ENCODE measurements around the gene TTN. TPM values are rescaled to one million over a fixed set of nuclear protein-coding genes. Genes with fewer than 3 reads are reported as not detected.

Gene TTN
- total and polyA plus RNA-seq, 8 donors: 1.4 to 27.5 (median 2.2) TPM

GRCh38 chr2:178723786-178724346, 83.4 kb downstream of the TTN start:
- no peak for DNase-seq
- H3K27me3 ChIP-seq: no peaks in the 10 kb centered on the region
- intact Hi-C loops (cut with DNase I): no loop called here
- ATAC-seq: no peak
- H3K9me3 ChIP-seq: no peaks in the 10 kb centered on the region
- TF ChIP-seq, protein P1, sequence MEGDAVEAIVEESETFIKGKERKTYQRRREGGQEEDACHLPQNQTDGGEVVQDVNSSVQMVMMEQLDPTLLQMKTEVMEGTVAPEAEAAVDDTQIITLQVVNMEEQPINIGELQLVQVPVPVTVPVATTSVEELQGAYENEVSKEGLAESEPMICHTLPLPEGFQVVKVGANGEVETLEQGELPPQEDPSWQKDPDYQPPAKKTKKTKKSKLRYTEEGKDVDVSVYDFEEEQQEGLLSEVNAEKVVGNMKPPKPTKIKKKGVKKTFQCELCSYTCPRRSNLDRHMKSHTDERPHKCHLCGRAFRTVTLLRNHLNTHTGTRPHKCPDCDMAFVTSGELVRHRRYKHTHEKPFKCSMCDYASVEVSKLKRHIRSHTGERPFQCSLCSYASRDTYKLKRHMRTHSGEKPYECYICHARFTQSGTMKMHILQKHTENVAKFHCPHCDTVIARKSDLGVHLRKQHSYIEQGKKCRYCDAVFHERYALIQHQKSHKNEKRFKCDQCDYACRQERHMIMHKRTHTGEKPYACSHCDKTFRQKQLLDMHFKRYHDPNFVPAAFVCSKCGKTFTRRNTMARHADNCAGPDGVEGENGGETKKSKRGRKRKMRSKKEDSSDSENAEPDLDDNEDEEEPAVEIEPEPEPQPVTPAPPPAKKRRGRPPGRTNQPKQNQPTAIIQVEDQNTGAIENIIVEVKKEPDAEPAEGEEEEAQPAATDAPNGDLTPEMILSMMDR (IDR thresholded peaks at IDR 0.05): no peak
- no peak overlapping the region for H3K4me3 ChIP-seq
- H3K36me3 ChIP-seq: no peaks in the 10 kb centered on the region
- no peak overlapping the region for H3K27ac ChIP-seq
- H3K4me1 ChIP-seq: no peaks in the 10 kb centered on the region

GRCh38 chr2:178722296-178722695, 84.9 kb downstream of the TTN start:
- Histone ChIP-seq H3K4me3 (no peak overlapping the region), H3K4me1 (no peaks in the 10 kb centered on the region), H3K9me3 (no peaks in the 10 kb centered on the region), H3K36me3 (peaks cover 0 to 4% of the 10 kb centered on the region in 2 donors), H3K27ac (no peak overlapping the region), H3K27me3 (no peaks in the 10 kb centered on the region)
- TF ChIP-seq, protein P1 (IDR thresholded peaks at IDR 0.05): no peak
- no peak for ATAC-seq
- intact Hi-C loops (cut with DNase I): no loop called here
- no peak for DNase-seq

DNA sequence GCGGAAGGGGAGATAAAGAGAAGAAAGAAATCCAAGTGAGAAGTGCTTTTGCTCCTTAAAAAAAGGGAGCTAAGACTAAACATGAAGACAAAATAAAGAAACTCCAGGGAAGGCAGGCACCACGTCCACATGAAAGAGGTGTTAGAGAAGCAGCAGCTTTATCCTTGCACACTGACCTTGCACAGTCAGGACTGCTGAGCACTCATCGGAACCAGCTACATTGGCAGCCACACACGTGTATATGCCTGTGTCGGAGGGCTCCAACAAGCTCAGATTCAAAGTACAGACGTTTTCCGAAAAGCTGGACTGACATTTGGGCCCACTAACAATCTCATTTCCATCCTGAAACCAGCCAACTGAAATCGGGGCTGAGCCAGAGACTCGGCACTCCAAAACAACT, 88.2 kb downstream of the TTN start:
- ATAC-seq (no peak), DNase-seq (no peak)
- Histone ChIP-seq H3K27me3 (no peaks in the 10 kb centered on the region), H3K36me3 (peaks cover 0 to 4% of the 10 kb centered on the region in 2 donors), H3K27ac (no peak overlapping the region), H3K9me3 (no peaks in the 10 kb centered on the region), H3K4me3 (no peak overlapping the region), H3K4me1 (no peaks in the 10 kb centered on the region)
- TF ChIP-seq, protein P1 (IDR thresholded peaks at IDR 0.05): no peak
- intact Hi-C loops (cut with DNase I): no loop called here

- Histone ChIP-seq H3K36me3 (peaks cover 0 to 4% of the 10 kb centered on the region in 2 donors), H3K4me3 (no peak overlapping the region), H3K4me1 (no peaks in the 10 kb centered on the region), H3K9me3 (no peaks in the 10 kb centered on the region), H3K27me3 (no peaks in the 10 kb centered on the region), H3K27ac (no peak overlapping the region)
- ATAC-seq: no peak
- TF ChIP-seq, protein P1 (IDR thresholded peaks at IDR 0.05): no peak
- no peak for DNase-seq
- intact Hi-C loops (cut with DNase I): no loop called here
Measured at GRCh38 chr2:178718283-178718682, 88.9 kb downstream of the TTN start.

- intact Hi-C loops (cut with DNase I): no loop called here
- no peaks in the 10 kb centered on the region for H3K9me3 ChIP-seq
- TF ChIP-seq, protein P1 (IDR thresholded peaks at IDR 0.05): no peak
- no peaks in the 10 kb centered on the region for H3K4me1 ChIP-seq
- no peaks in the 10 kb centered on the region for H3K27me3 ChIP-seq
- no peak for DNase-seq
- H3K36me3 ChIP-seq: peaks cover 0 to 4% of the 10 kb centered on the region in 2 donors
- no peak for ATAC-seq
- no peak overlapping the region for H3K27ac ChIP-seq
- H3K4me3 ChIP-seq: no peak overlapping the region
Measured at GRCh38 chr2:178716394-178716793, 90.8 kb downstream of the TTN start.

Data from left lung (tissue), 10 donors.